ENCODE measurements around the gene KLRC2.
"Not testable (repeated sequence)": the region's sequence is repeated elsewhere in the genome, so short reads cannot be mapped to it uniquely, and the experiment has no call there.

The KLRC2 gene

GRCh38 chr12:10435816-10436215, at the start of gene KLRC2:
TSS of gene KLRC2 (minus strand) at chr12:10436010. CDS start at chr12:10435986, 24 bp downstream.
- DNase-seq; in situ Hi-C loops (cut with HindIII; ENCODE audit: low pct_ligation_motif_present, low pct_unique_long_range_greater_than_20kb, low sequenced_read_pairs): not testable (repeated sequence)

- in situ Hi-C loops (cut with HindIII; ENCODE audit: low pct_ligation_motif_present, low pct_unique_long_range_greater_than_20kb, low sequenced_read_pairs) = not testable (repeated sequence)
These were observed 46.1 kb upstream of the KLRC2 start for GRCh38 chr12:10481901-10482300.

GRCh38 chr12:10472808-10473207, 37.0 kb upstream of the KLRC2 start:
- in situ Hi-C loops (cut with HindIII; ENCODE audit: low pct_ligation_motif_present, low pct_unique_long_range_greater_than_20kb, low sequenced_read_pairs); DNase-seq: not testable (repeated sequence)

More at GRCh38 chr12:10481901-10482300, 46.1 kb upstream of the KLRC2 start:
- not testable (repeated sequence) for DNase-seq

- no peak for DNase-seq
- in situ Hi-C loops (cut with HindIII; ENCODE audit: low pct_ligation_motif_present, low pct_unique_long_range_greater_than_20kb, low sequenced_read_pairs) = no loop called here
These were observed 33.9 kb upstream of the KLRC2 start for GRCh38 chr12:10469701-10470100.

- in situ Hi-C loops (cut with HindIII; ENCODE audit: low pct_ligation_motif_present, low pct_unique_long_range_greater_than_20kb, low sequenced_read_pairs) = no loop called here
- DNase-seq = no peak
These were observed 30.5 kb upstream of the KLRC2 start for GRCh38 chr12:10466311-10466710.

- in situ Hi-C loops (cut with HindIII; ENCODE audit: low pct_ligation_motif_present, low pct_unique_long_range_greater_than_20kb, low sequenced_read_pairs) = no loop called here
- DNase-seq = no peak
These were observed 21.9 kb upstream of the KLRC2 start for GRCh38 chr12:10457760-10458159.

- no peak for DNase-seq
- in situ Hi-C loops (cut with HindIII; ENCODE audit: low pct_ligation_motif_present, low pct_unique_long_range_greater_than_20kb, low sequenced_read_pairs) = no loop called here
These were observed 21.0 kb upstream of the KLRC2 start for GRCh38 chr12:10456856-10457255.

- no peak for DNase-seq
- in situ Hi-C loops (cut with HindIII; ENCODE audit: low pct_ligation_motif_present, low pct_unique_long_range_greater_than_20kb, low sequenced_read_pairs) = no loop called here
These were observed 20.0 kb upstream of the KLRC2 start for GRCh38 chr12:10455766-10456165.

GRCh38 chr12:10454531-10454930, 18.7 kb upstream of the KLRC2 start:
- in situ Hi-C loops (cut with HindIII; ENCODE audit: low pct_ligation_motif_present, low pct_unique_long_range_greater_than_20kb, low sequenced_read_pairs) = no loop called here
- DNase-seq = peak; percentile 49

GRCh38 chr12:10453156-10453555, 17.3 kb upstream of the KLRC2 start, which contains the start of gene KLRC1:
TSS of gene KLRC1 (minus strand) at chr12:10453377. CDS start at chr12:10451156, 2,221 bp downstream.
- DNase-seq = no peak
- in situ Hi-C loops (cut with HindIII; ENCODE audit: low pct_ligation_motif_present, low pct_unique_long_range_greater_than_20kb, low sequenced_read_pairs) = no loop called here

GRCh38 chr12:10448236-10448635, 12.4 kb upstream of the KLRC2 start:
- in situ Hi-C loops (cut with HindIII; ENCODE audit: low pct_ligation_motif_present, low pct_unique_long_range_greater_than_20kb, low sequenced_read_pairs) = no loop called here
- DNase-seq = no peak

- DNase-seq; in situ Hi-C loops (cut with HindIII; ENCODE audit: low pct_ligation_motif_present, low pct_unique_long_range_greater_than_20kb, low sequenced_read_pairs): not testable (repeated sequence)
These were observed 10.2 kb upstream of the KLRC2 start for GRCh38 chr12:10446052-10446451.

GRCh38 chr12:10441144-10441543, 5.3 kb upstream of the KLRC2 start:
- in situ Hi-C loops (cut with HindIII; ENCODE audit: low pct_ligation_motif_present, low pct_unique_long_range_greater_than_20kb, low sequenced_read_pairs); DNase-seq: not testable (repeated sequence)

- in situ Hi-C loops (cut with HindIII; ENCODE audit: low pct_ligation_motif_present, low pct_unique_long_range_greater_than_20kb, low sequenced_read_pairs); DNase-seq: not testable (repeated sequence)
These were observed 3.9 kb upstream of the KLRC2 start for GRCh38 chr12:10439608-10440274.

- in situ Hi-C loops (cut with HindIII; ENCODE audit: low pct_ligation_motif_present, low pct_unique_long_range_greater_than_20kb, low sequenced_read_pairs); DNase-seq: not testable (repeated sequence)
These were observed 1.8 kb upstream of the KLRC2 start for GRCh38 chr12:10437601-10438000.

GRCh38 chr12:10430623-10431022, 5.2 kb downstream of the KLRC2 start:
- DNase-seq; in situ Hi-C loops (cut with HindIII; ENCODE audit: low pct_ligation_motif_present, low pct_unique_long_range_greater_than_20kb, low sequenced_read_pairs): not testable (repeated sequence)

GRCh38 chr12:10425938-10426337, 9.9 kb downstream of the KLRC2 start:
- DNase-seq; in situ Hi-C loops (cut with HindIII; ENCODE audit: low pct_ligation_motif_present, low pct_unique_long_range_greater_than_20kb, low sequenced_read_pairs): not testable (repeated sequence)

GRCh38 chr12:10424260-10424899, 11.4 kb downstream of the KLRC2 start:
- in situ Hi-C loops (cut with HindIII; ENCODE audit: low pct_ligation_motif_present, low pct_unique_long_range_greater_than_20kb, low sequenced_read_pairs) = not testable (repeated sequence)
- peak; percentile 26 for DNase-seq

- DNase-seq; in situ Hi-C loops (cut with HindIII; ENCODE audit: low pct_ligation_motif_present, low pct_unique_long_range_greater_than_20kb, low sequenced_read_pairs): not testable (repeated sequence)
These were observed 13.7 kb downstream of the KLRC2 start for GRCh38 chr12:10422159-10422558.

- in situ Hi-C loops (cut with HindIII; ENCODE audit: low pct_ligation_motif_present, low pct_unique_long_range_greater_than_20kb, low sequenced_read_pairs); DNase-seq: not testable (repeated sequence)
These were observed 15.5 kb downstream of the KLRC2 start, which contains the start of gene KLRC3 for GRCh38 chr12:10420334-10420733. TSS of gene KLRC3 (minus strand) at chr12:10420595. CDS start at chr12:10420550, 45 bp downstream.
